Mucosa of stomach (tissue), 1 donor: ENCODE data around the gene ROBO1.
"Not testable (repeated sequence)": the region's sequence is repeated elsewhere in the genome, so short reads cannot be mapped to it uniquely, and the experiment has no call there.

ENCODE experiments used
- H3K27me3 ChIP-seq: one replicate; pipeline ENCODE4 v1.7.0; 2013; ENCODE audit warnings: mild to moderate bottlenecking, low read length; ENCODE audit not compliant: control insufficient read depth, insufficient read depth
- H3K36me3 ChIP-seq: one replicate; pipeline ENCODE4 v1.7.0; 2013; ENCODE audit warnings: low read length; ENCODE audit not compliant: control insufficient read depth, insufficient read depth
- H3K4me1 ChIP-seq: one replicate; pipeline ENCODE4 v1.7.0; 2013; ENCODE audit warnings: mild to moderate bottlenecking, low read length; ENCODE audit not compliant: control insufficient read depth, insufficient read depth
- H3K4me3 ChIP-seq: one replicate; pipeline ENCODE4 v1.7.0; 2013; ENCODE audit warnings: low read length
- H3K9ac ChIP-seq: one replicate; pipeline ENCODE4 v1.7.0; 2013; ENCODE audit warnings: mild to moderate bottlenecking, low read length, moderate library complexity
- H3K9me3 ChIP-seq: one replicate; pipeline ENCODE4 v1.7.0; 2013; ENCODE audit warnings: mild to moderate bottlenecking, low read length, moderate library complexity; ENCODE audit not compliant: control insufficient read depth
- donor health status: Pancreatic carcinoma.

ROBO1 gene

DNA sequence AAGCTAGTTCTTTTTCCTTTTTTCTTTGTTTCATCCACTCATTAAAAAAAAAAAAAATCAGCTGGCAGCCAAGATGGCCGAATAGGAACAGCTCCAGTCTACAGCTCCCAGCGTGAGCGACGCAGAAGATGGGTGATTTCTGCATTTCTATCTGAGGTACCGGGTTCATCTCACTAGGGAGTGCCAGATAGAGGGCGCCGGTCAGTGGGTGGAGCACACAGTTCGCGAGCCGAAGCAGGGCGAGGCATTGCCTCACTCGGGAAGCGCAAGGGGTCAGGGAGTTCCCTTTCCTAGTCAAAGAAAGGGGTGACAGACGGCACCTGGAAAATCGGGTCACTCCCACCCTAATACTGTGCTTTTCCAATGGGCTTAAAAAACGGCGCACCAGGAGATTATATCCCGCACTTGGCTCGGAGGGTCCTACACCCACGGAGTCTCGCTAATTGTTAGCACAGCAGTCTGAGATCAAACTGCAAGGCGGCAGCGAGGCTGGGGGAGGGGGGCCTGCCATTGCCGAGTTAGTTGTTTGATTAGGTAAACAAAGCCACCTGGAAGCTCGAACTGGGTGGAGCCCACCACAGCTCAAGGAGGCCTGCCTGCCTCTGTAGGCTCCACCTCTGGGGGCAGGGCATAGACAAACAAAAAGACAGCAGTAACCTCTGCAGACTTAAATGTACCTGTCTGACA, 1092.5 kb downstream of the ROBO1 start:
- H3K36me3 ChIP-seq, H3K27me3 ChIP-seq, H3K9me3 ChIP-seq, H3K9ac ChIP-seq, H3K4me3 ChIP-seq, H3K4me1 ChIP-seq: not testable (repeated sequence)

DNA sequence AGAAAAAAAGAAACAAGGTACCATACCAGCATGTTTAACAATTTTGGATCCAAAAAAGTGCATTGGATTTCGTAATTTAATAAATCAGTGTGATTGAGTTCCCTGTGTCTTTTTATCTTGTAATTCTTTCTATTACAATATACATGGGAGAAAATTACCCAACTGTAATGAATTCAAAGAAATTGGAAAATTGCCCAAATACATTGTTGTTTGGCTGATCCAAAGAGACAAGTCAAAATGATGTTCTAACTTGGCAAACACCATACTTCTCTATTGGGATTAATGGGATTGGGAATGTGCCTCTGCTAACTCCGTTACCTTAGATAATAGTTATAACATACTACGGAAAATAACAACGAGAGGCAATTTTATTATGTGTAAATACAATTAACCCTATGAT, 1097.1 kb downstream of the ROBO1 start:
- no peaks in the 10 kb centered on the region for H3K9me3 ChIP-seq
- no peak overlapping the region for H3K9ac ChIP-seq
- H3K4me3 ChIP-seq: no peak overlapping the region
- no peaks in the 10 kb centered on the region for H3K27me3 ChIP-seq
- no peaks in the 10 kb centered on the region for H3K36me3 ChIP-seq
- no peaks in the 10 kb centered on the region for H3K4me1 ChIP-seq

DNA sequence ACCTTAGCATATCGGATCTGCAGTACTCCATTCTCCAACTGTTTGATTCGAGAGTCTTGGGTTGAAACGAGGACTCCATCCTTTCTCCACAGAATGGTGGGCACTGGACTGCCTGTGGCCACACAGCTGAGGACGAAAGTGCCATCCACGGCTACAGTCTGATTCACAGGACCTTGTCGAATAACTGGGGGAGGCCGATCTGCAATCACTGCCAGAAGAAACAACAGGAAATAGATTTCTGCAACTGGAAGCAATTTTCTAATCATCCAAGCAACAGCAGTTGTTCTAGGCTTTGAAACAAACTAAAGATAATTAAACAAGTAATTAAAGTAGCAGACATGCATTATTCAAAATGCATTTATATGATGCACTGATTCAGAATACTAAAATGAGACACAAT, 1097.7 kb downstream of the ROBO1 start:
- Histone ChIP-seq H3K27me3 (no peaks in the 10 kb centered on the region), H3K36me3 (no peaks in the 10 kb centered on the region), H3K9ac (no peak overlapping the region), H3K4me1 (no peaks in the 10 kb centered on the region), H3K4me3 (no peak overlapping the region), H3K9me3 (no peaks in the 10 kb centered on the region)

DNA sequence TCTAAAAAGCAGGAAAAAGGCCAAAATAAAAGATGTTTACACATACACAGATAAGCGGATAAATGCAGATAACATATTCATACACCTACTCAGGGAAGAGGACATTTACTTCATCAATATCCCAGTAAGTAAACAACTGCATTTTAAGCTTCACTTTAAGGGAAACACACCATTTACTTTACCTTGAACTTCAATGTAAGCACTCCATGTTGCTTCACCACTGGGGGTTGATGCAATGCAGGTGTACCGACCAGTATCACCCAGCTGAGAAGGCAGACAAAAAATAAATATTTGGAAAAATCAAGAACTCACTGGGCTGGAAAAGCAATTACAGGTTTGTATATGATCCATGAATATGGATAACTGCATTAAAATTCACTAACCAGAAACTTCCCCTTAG, 1099.5 kb downstream of the ROBO1 start:
- no peak overlapping the region for H3K4me3 ChIP-seq
- H3K9me3 ChIP-seq: no peaks in the 10 kb centered on the region
- H3K4me1 ChIP-seq: no peaks in the 10 kb centered on the region
- no peak overlapping the region for H3K9ac ChIP-seq
- no peaks in the 10 kb centered on the region for H3K27me3 ChIP-seq
- H3K36me3 ChIP-seq: no peaks in the 10 kb centered on the region

DNA sequence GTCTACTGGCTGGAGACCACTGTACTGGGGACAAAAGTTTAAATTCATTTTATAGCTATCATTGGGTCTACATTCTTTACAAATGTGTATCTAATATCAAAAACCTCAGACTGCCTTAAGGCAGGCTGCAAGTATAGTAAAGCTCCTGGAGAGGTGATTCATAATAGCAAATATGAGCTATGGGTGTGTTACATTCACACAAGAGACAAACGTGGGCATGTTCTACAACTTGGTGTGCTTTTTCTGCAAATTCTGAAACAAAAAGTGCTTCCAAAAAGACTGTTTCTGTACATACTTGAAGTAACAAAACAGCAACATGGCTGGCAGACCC, 1101.4 kb downstream of the ROBO1 start:
- H3K4me3 ChIP-seq: no peak overlapping the region
- no peak overlapping the region for H3K9ac ChIP-seq
- no peaks in the 10 kb centered on the region for H3K36me3 ChIP-seq
- H3K9me3 ChIP-seq: no peaks in the 10 kb centered on the region
- H3K27me3 ChIP-seq: no peaks in the 10 kb centered on the region
- no peaks in the 10 kb centered on the region for H3K4me1 ChIP-seq

DNA sequence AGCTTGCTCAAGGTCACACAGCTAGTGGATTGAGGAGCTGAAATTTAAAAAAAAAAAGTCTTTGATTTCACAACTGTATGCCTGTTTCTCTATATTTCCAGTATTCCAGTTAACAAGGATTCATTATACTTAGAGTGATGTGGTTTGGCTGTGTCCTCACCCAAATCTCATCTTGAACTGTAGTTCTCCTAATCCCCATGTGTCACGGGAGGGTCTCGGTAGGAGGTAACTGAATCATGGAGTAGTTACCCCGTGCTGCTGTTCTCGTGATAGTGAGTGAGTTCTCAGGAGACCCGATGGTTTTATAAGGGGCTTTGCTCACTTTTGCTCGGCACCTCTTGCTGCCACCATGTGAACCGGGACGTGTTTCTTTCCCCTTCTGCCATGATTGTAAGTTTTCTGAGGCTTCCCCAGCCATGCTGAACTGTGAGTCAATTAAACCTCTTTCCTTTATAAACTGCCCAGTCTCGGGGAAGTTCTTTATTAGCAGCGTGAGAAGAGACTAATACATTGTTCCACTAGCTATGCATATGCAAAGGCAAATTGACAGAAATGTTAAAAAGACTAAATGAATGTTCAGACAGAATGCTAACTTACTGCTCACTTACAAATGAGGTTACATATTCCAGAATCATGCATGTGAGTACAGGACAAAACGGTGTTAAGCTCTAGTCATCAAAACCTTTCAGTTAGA, 1101.9 kb downstream of the ROBO1 start:
- Histone ChIP-seq H3K4me3 (no peak overlapping the region), H3K27me3 (no peaks in the 10 kb centered on the region), H3K36me3 (no peaks in the 10 kb centered on the region), H3K9ac (no peak overlapping the region), H3K9me3 (no peaks in the 10 kb centered on the region), H3K4me1 (no peaks in the 10 kb centered on the region)

DNA sequence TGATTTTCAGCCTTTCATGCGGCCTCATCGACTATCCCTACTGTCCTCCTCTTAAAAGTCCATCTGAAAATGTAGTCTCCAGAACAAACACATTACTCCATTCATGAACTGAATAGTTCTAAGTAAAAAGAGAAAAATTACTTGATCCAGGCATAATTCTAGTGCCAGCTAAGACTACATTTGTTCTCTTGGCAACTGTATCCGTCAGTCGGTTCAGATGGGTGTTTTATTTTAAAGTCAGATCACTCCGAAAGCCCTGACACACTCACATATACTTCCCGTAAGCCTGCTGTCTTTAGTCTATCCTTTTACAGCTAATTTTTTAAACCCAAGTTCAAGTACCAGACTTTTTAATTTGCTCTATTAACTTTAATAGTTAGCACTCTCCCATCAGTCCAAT, 1102.7 kb downstream of the ROBO1 start:
- Histone ChIP-seq H3K27me3 (no peaks in the 10 kb centered on the region), H3K9me3 (no peaks in the 10 kb centered on the region), H3K9ac (no peak overlapping the region), H3K36me3 (no peaks in the 10 kb centered on the region), H3K4me1 (no peaks in the 10 kb centered on the region), H3K4me3 (no peak overlapping the region)

DNA sequence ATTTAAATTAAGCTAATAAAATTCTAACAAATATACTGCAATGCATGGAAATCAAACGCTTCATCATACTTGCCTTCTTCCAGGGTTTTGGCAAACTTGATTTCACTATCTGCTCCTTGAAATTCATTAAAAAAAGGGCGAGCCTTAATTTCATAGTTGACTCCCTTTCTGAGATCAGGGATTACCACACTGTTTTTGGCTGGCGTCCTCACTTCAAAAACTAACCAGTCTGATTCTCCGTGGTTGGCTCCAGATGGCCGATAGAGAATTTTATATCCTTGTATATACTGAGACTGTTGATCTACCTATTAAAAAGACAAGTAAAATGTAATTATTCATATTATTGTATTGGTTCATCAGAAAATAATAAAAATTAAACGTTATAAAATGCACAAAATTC, 1106.8 kb downstream of the ROBO1 start:
- Histone ChIP-seq H3K36me3 (no peaks in the 10 kb centered on the region), H3K27me3 (no peaks in the 10 kb centered on the region), H3K9me3 (no peaks in the 10 kb centered on the region), H3K4me1 (no peaks in the 10 kb centered on the region), H3K9ac (no peak overlapping the region), H3K4me3 (no peak overlapping the region)

DNA sequence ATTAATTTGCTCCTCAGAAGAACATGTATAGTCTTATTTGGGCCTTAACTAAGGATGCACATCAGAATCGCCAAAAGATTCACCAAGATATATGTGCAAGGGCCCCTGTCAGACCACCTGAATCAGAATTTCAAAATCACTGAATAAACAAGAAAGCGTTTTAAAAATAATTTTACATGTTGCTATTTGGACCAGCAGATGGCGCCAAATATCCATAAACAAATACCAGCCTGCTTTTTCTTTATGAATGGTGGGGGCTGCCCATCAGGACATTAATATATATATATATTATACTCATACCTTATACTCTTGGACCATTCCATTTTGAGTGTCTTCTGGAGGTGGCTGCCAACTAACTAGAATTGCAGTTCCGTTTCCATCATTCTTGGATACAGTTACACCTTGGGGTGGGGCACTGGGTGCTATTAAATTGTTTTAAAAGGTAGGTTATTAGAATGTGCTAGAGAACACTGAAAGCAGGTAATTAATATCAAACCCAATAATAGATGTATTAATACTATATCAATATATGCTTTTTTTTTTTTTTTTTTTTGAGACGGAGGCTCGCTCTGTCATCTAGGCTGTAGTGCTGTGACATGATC, 1108.3 kb downstream of the ROBO1 start:
- no peaks in the 10 kb centered on the region for H3K27me3 ChIP-seq
- no peaks in the 10 kb centered on the region for H3K4me1 ChIP-seq
- no peaks in the 10 kb centered on the region for H3K36me3 ChIP-seq
- no peaks in the 10 kb centered on the region for H3K9me3 ChIP-seq
- no peak overlapping the region for H3K4me3 ChIP-seq
- no peak overlapping the region for H3K9ac ChIP-seq

DNA sequence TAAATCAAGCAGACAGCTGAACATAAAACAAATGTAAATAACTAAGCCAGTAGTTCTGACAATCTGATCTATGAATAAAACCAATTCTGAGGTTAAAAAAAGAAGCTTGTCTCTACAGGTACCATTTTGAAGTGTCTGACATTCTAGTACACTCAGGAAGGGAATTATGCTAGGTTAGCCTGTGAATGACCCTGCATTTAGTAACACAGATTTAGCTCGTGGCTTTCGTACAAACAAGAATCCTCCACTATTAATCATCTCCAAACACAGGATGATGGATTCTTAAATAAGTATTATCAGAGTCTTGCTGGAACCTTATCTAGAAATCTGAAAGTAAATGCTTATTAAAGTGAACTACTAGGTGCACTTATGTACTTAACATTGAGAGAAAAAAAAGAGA, 1120.1 kb downstream of the ROBO1 start:
- Histone ChIP-seq H3K4me1 (no peaks in the 10 kb centered on the region), H3K36me3 (no peaks in the 10 kb centered on the region), H3K4me3 (no peak overlapping the region), H3K9me3 (no peaks in the 10 kb centered on the region), H3K9ac (no peak overlapping the region), H3K27me3 (no peaks in the 10 kb centered on the region)

DNA sequence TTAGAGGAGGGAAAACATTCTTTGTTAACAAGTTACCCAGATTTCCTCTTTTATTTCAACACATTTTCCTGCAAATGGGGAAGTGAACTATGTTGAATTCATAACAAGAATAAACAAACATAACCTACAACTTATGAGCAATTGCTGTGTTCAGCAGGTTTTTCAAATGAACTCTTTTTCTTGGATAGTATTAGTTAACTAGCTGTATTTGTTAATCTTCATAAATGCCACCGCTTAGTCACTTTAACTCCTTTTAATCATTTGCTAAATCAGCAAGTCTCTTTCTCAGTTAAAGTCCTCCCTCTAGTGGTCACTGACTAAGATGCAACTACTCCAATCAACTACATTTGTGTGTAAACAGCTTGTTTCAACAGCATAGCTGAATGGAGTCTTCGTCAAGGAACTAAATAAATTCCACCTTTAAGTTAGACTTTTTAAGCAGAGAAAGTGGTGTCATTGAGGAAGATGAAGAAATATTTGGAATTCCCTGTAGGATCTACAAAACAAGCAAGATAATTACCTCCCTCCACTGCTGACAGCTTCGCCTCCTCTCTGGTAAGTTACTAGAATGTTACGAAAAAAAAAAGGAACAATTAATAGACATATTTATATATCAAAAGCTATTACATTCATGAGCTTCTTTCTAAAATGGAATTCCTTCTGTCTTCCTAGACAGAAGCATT, 1122.0 kb downstream of the ROBO1 start:
- no peaks in the 10 kb centered on the region for H3K4me1 ChIP-seq
- H3K9ac ChIP-seq: no peak overlapping the region
- no peak overlapping the region for H3K4me3 ChIP-seq
- no peaks in the 10 kb centered on the region for H3K27me3 ChIP-seq
- no peaks in the 10 kb centered on the region for H3K36me3 ChIP-seq
- H3K9me3 ChIP-seq: no peaks in the 10 kb centered on the region

DNA sequence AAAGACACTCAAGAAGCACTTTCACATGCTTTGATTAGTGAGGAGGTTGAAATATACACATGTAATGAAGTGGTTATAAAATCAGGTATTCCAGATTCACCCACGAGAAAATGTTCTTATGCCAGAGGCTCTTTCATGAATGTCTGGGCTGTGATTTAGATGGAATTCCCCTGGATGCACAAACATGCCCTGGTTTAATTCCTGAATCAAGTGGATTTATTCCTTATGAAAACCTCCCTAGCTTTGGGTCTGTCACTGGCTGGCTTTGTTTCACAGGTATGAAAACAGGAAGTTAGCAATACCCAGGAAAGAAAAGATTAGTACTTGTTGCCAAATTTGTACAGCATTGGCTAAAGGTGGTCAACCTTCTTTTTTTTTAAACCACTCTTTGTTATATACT, 1123.0 kb downstream of the ROBO1 start:
- H3K36me3 ChIP-seq: no peaks in the 10 kb centered on the region
- no peaks in the 10 kb centered on the region for H3K4me1 ChIP-seq
- no peaks in the 10 kb centered on the region for H3K9me3 ChIP-seq
- H3K4me3 ChIP-seq: no peak overlapping the region
- no peaks in the 10 kb centered on the region for H3K27me3 ChIP-seq
- no peak overlapping the region for H3K9ac ChIP-seq
